GM20431 (cell line): ENCODE data around the gene SACM1L.

ENCODE experiments used
- in situ Hi-C: fragments of 300-500 bp; cut with MseI, MboI; formaldehyde crosslinking; loops from one replicate; pipeline ENCODE4 v1.15.0; 2020; ENCODE audit warnings: low sequenced_read_pairs; ENCODE audit not compliant: unreplicated experiment

Gene SACM1L

GRCh38 chr3:45688882-45689786 is at the start of gene SACM1L:
Gene SACM1L (plus strand): TSS chr3:45689396. CDS start chr3:45689466, 70 bp downstream.
- in situ Hi-C loops = no loop called here

GRCh38 chr3:45640091-45640507 is 49.1 kb upstream of the SACM1L start:
- in situ Hi-C loops = no loop called here

DNA sequence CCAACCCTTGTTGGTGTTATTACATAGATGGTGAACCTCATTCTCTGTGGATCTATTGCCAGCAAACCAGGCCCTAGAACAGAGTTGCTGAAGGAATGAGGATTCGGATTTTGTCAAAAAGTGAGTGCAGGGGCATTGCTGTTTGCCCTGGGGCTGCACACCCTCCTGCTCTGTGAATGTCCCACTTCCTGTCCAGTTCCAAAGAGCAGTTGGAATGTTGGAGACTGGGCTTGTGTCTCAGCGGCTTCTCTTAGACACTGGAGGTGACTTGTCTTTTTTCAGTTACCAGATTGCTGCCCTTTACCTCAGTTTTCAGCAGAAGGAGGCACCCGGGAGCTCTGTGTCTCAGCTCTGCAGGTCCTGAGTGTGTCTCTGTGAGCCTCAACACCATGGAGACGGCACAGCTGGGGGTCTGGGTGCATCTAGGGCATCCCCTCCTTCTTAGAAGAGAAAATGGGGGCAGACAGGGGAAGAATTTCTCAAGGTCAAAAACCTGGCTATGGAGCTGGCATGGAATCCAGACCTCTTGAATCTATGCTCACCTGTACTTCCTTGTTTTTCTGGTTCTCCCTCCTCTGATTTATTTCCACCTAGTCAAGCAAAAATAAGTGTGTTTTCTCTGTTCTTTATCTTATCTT is 48.4 kb upstream of the SACM1L start:
- in situ Hi-C loops = no loop called here

- in situ Hi-C loops = no loop called here
Measured at GRCh38 chr3:45641756-45642155, 47.4 kb upstream of the SACM1L start.

DNA sequence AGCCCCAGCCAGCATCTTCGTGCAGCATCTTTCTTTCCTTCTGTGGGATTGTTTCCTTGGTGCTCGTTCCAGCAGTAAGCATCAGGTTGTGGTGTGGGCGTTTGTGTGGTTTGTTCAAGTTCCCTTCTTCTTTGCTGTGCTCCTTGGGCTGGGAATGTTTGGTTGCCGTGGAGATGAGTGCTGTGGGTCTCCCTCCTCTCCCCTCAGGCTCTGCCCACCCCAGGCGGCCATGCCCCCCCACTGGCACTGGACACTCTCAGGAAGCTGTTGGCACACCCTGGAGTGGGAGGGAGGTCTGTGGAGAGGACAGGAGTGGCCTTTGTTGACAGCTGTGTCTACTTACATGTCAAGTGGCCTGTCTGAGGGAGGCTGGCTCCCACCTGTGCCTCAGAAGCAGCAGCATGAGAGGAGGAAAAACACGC is 46.5 kb upstream of the SACM1L start:
- in situ Hi-C loops = no loop called here

DNA sequence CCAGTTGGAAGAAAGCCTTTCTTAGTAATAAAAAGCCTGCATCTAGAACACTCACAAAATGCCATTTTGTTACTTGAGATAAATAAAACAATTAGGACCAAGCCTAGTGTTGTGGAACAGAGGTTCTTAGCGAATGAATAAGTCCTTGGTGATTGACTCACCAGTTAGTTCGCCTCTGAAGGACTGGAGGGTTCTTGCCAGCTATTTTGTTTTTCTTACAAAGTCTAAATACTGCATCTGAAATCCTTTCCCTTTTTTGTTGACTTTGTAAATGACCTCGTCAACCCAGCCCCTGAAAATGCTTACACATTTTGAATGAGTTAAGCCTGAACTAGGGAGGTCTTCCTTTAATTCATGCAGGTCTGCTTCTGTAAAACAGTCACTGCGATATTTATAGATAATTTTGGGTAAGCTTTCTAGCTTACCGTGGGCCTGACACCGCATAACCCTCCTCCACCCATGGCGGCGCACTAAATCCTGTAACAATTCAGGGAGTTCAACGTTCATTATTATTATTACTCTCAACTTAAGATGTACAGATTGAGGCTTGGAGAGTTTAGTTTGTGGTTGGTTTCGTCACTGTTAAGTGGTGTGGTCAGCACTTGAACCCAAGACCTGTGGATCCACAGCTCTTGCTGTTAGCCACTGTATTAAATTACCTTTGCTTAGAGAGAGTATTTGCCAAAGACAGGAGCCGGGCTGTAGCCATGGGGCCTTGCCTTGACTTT is 45.0 kb upstream of the SACM1L start:
- in situ Hi-C loops = no loop called here

- in situ Hi-C loops = no loop called here
Measured at GRCh38 chr3:45644791-45645201, 44.4 kb upstream of the SACM1L start.

DNA sequence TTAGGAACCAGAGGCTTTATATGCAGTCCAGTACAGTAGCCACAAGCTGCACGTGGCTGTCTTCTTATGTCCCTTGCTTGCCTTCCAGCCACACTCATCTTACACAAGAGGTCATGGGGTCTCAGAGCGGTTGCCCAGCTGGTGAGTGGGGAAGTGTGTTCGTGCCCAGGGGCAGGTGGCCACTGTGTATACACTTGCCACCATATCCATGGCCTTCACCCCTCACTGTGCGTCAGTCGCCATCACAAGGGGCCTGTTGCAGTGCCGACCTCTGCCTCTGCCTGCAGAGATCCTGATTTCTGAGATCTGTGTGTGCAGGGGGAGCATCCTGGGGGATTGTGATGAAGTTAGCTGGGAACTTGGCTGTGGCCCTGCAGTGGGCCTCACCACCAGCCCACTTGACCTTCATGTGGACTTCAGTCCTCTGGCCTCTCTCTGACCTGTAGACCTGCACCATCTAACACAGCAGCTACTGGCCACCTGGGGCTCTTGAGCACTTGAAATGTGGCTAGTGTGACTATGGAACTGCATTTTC is 43.1 kb upstream of the SACM1L start:
- in situ Hi-C loops = no loop called here

- in situ Hi-C loops = no loop called here
Measured at GRCh38 chr3:45647148-45647619, 42.0 kb upstream of the SACM1L start.

DNA sequence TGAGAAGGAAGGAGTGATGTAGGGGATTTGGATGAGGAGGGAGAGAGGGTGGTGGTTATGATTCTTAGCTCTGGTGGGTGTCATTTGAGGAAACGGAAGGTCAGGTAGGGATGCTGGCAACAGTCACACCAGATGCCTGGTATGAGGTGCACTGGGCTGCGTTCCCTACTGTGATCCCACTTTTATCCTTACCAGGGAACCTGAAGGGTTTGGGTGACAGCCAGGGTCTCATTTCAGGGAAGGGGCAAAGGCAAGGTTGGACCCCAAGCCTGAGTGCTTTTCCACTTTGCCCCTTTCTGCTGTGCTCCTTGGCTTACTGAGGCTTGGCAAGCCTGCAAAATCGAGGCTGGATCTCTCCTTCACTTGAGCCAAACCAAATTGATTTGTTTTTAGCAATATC is 36.0 kb upstream of the SACM1L start:
- in situ Hi-C loops = no loop called here

DNA sequence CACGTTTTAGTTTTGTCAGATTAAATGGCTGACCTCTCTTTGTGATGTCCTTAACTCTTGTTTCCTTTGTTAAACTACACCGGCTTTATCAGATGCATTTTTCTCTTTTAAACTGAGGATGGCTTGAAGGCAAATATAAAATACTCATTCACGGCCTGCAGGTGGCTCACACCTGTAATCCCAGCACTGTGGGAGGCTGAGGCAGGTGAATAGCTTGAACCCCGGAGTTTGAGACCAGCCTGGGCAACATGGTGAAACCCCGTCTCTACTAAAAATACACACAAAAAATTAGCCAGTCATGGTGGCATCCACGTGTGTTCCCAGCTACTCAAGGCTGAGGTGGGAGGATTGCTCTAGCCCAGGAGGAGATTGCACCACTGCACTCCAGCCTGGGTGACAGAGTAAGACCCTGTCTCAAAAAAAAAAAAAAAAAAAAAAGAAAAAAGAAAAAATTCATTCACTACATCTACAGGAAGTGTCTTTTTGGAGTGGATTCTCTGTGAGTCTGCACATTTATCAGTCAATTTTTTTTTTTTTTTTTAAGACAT is 34.7 kb upstream of the SACM1L start:
- in situ Hi-C loops = no loop called here

GRCh38 chr3:45655906-45656305 is 33.3 kb upstream of the SACM1L start:
- in situ Hi-C loops = no loop called here

GRCh38 chr3:45656575-45657363 is 32.4 kb upstream of the SACM1L start:
- in situ Hi-C loops = no loop called here

- in situ Hi-C loops = no loop called here
Measured at GRCh38 chr3:45657853-45658252, 31.3 kb upstream of the SACM1L start.

DNA sequence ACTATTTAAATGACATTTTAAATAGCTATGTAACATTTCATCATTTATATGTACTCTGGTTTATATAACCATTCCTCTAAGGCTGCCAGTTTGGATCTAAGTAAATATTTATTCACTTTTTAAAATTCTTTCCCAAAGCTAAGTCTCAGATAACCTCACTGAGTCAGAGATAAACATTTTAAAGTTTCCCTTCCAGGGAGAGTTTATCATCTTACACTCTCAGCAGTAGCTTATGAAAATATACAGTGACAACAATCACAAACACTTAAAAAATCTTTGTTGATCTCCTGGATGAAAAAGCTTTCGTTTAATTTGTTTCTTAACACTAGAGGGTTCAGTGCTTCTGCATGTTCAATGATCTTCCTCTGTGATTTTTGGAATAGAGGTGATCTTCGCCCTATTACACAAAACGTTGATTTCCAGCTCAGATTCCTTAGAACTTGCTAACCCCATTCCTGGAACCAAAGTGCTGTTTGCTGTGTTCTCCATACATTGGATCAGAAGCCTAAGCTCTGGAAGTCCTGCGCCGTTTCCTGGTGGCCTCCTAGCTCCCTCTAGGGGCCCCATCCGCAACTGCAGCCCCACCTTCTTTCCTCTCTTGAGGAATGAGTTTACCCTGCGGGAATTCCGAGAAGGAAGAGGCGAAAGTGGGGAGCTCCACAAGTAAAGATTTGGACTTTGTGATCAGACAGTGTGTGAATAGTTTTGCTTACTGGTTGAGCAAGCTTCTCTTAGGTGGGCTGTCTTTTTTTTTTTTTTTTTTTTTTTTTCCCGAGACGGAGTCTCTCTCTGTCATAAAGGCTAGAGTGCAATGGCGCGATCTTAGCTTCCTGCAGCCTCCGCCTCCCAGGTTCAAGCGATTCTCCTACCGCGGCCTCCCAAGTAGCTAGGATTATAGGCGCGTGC is 29.3 kb upstream of the SACM1L start:
- in situ Hi-C loops = loop anchor here (10.0 kb wide), 1 partner anchor 145 kb away; no protein-coding TSS in a partner anchor

GRCh38 chr3:45660567-45660901 is 28.7 kb upstream of the SACM1L start:
- in situ Hi-C loops = loop anchor here (10.0 kb wide), 1 partner anchor 146 kb away; no protein-coding TSS in a partner anchor

DNA sequence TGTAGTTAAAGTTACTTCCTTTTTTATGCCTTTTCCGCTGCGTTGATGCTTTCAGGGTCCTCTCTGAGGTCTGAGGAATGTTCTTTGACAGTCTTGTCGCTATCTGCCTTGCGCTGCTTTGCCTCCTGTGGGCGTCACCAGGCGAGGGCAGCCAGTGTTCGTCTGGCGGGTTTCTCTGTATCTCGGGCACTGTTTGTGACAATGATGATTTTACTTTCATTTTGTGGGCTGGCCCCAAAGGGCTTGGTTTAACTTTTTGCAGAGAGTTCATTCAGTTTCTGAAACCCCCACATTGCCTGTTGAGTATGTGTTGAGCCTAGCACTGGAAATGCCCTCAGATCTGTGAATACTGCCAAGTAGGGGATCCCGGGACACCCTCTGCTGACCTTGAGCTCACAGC is 24.6 kb upstream of the SACM1L start:
- in situ Hi-C loops = loop anchor here (10.0 kb wide), 1 partner anchor 150 kb away; no protein-coding TSS in a partner anchor

DNA sequence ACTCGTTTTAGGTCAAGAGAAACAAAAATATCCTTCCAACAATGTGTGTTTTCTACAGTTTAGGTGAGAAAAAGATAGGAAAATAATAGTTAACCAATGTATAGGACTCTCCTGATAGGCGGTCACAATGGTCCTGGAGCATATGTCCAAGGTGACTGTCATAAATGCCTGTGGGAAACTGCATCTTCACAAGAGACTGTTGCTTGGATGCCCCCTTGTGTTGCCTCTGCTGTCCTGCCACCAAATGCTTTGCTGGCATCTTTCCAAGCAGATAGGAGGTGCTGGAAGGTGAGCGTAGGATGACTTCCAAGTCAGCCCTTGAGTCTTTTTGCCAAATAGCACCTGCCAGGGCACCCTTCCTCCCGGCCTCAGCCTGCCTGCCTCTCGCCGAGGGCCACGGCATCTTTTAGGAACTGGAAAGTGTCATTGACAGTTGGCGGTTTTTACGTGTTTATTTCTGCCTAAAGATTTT is 24.1 kb upstream of the SACM1L start:
- in situ Hi-C loops = loop anchor here (10.0 kb wide), 1 partner anchor 150 kb away; no protein-coding TSS in a partner anchor
